Measurements from ENCODE around the gene ZNF765.
"Not testable (repeated sequence)": the region's sequence is repeated elsewhere in the genome, so short reads cannot be mapped to it uniquely, and the experiment has no call there.

GRCh38 chr19:53447196-53447595 lies 52.2 kb downstream of the ZNF765 start:
- TF ChIP-seq EZH2 (IDR thresholded peaks at IDR 0.05; ENCODE audit: borderline replicate concordance, low read length); CTCF (IDR thresholded peaks at IDR 0.05; ENCODE audit: low read length): not testable (repeated sequence)

Measured in OCI-LY1 (cell line).